GM19438 (cell line): ENCODE measurements around the gene VEZF1.

Experiments
- ATAC-seq: cut with Tn5 transposase; IDR thresholded peaks from one replicate; pipeline ENCODE4 v1.9.1; 2021; ENCODE audit warnings: low read depth; ENCODE audit not compliant: unreplicated experiment

VEZF1 gene, protein sequence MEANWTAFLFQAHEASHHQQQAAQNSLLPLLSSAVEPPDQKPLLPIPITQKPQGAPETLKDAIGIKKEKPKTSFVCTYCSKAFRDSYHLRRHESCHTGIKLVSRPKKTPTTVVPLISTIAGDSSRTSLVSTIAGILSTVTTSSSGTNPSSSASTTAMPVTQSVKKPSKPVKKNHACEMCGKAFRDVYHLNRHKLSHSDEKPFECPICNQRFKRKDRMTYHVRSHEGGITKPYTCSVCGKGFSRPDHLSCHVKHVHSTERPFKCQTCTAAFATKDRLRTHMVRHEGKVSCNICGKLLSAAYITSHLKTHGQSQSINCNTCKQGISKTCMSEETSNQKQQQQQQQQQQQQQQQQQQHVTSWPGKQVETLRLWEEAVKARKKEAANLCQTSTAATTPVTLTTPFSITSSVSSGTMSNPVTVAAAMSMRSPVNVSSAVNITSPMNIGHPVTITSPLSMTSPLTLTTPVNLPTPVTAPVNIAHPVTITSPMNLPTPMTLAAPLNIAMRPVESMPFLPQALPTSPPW

DNA sequence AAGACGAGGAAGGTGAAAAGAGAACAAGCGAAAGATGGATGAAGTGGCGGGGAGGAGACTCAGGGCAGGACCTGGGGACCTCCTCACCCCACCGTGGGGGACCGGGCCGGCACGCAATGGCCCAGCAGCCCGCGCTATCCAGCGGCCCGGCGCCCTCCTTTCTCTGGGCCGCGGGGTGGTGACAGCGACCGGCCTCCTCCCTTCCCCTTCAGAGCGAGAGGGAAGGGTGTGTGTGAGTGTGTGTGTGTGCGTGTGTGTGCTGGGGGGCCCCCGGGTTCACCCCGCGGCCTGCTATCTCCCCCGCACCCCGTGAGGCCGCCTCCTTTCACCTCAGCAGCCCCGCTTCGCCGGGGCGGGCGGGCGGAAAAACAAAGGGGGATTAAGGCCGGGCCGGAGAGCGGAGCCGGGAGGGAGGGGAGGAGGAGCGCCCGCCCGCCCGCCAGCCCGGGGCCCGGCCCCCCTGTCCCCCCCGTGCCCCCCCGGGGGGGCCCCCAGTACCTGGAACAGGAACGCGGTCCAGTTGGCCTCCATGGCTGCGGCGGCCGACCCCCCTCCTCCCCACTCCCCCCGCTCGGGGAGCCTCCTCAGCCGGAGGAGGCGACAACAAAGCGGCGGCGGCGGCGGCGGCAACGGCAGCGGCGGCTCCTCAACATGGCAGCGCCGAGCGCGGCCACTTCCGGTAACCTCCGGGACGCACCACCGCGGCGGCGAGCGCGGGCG, at the start of gene VEZF1:
VEZF1 (minus strand) TSS at position 674 of the 720 bp plus-strand sequence; CDS start at position 531, 143 bp downstream.
- peak; percentile 54 for ATAC-seq

DNA sequence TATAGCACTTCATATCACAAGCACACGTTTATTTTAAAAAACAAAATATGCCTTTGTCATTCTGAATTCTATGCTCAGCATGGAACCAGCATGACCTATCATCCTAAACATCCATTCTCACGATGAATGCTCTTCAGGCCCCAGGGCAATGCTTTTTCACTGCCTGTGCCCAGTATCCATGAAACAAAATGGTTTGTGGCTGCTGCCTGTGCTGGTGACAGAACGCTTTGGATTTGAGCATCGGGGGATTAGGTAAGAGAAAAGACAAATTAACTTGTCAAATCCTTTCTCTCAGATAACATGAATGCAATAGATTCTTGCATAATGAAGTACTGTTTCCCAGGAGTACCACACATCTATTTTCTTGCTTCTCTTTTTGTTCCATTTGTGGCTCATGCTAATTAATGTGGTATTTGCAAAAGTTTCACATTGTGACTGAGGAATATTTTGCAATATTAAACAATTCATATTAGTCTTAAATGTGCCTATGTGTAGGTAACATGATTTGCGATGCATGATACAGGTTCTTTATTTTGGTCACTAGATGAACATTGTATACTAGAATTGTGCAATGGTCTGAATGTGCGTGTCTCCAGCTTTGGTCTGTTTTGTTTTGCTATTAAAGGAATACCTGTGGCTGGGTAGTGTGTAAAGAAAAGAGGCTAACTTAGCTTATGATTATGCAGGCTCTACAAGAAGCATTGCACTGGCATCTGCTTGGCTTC, 44.8 kb upstream of the VEZF1 start:
- ATAC-seq = no peak

DNA sequence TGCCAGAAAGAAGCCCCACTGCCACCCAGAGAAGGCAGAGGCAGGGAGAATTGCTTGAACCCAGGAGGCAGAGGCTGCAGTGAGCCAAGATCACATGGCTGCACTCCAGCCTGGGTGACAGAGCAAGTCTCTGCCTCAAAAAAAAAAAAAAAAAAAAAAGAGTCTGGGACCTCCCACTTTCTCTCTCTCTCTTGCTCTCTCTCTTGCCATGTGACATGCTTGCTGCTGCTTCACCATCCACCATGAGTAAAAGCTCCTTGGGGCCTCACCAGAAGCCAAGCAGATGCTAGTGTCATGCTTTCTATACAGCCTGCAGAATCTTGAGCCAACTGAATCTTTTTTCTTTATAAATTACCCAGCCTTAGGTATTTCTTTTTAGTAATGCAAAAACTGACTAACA, 40.5 kb upstream of the VEZF1 start:
- no peak for ATAC-seq

DNA sequence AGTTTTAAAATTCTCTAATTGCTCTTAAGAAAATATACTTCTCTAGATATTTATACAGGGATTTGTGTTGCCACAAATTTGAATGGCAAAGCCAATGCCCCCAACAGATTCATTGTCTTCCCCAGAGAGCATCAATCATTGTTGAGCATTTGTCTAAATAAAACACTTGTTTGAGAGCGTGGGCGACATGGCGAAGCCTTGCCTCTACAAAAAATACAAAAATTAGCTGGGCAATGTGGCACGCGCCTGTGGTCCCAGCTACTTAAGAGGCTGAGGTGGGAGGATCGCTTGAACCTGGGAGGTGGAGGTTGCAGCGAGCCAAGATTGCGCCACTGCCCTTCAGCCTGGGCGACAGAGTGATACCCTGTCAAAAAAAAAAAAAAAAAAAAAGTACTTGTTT, 32.3 kb upstream of the VEZF1 start:
- no peak for ATAC-seq

DNA sequence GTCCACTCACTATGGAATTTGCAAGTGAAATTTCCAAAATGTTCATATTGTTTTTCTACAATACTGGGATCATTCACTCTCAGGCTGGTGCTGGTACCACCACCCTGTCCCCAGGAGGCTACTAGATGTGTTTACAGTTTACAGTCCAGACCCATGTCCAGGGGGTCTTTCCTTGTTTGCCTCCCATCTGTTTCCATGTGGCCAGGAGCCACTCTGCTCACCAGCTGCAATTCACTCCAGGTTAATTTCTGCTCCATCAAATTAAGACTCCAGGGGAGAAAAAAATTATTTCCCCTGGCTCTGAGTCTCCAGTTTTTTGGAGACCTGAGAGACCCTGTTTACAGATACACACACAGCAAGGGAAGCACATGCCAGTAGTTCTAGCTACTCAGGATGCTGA, 31.5 kb upstream of the VEZF1 start:
- ATAC-seq = no peak

DNA sequence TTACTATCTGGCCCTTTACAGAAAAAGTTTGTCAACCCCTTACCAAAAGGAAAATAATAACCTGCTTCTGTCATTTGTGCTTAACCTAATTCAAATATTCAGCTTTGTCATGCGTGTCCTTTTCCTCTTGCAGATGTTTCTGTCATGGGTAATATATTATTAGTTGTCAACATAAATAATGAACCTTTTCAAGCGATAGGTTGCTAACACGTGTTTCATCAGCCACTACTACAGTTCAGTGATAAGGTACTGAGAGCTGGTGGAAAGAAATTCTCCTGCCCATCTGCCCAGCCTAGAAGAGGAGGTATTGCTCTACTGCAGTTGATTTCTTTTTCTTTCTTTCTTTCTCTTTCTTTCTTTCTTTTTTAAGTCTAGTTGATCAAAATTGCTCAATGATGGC, 31.0 kb upstream of the VEZF1 start:
- ATAC-seq = no peak

DNA sequence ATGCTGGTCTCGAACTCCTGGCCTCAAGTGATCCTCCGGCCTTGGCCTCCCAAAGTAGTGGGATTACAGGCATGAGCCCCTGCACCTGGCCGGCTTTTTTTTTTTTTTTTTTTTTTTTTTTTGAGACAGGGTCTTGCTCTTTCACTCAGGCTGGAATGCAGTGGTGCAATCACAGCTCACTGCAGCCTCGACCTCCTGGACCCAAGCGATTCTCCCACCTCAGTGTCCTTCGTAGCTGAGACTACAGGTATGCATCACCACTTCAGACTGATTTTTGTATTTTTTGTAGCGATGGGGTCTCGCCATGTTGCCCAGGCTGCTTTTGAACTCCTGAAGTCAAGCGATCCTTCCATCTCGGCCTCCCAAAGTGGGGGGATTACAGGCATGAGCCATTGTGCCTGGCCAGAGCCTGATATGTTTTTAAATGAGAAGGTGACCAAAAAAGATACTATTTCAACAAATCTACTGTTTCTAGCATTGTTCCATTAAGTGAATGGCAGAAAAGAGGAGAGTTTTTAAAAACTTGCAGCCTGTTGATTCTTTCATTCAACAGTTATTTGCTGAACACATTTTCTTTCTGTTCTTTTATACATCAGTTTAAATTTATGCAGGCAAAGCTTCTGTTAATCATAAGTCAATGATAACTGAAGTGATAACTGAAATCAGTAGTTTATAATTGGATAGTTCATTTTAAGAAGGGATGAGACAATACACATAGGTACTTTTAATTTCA, 22.2 kb upstream of the VEZF1 start:
- ATAC-seq = no peak

DNA sequence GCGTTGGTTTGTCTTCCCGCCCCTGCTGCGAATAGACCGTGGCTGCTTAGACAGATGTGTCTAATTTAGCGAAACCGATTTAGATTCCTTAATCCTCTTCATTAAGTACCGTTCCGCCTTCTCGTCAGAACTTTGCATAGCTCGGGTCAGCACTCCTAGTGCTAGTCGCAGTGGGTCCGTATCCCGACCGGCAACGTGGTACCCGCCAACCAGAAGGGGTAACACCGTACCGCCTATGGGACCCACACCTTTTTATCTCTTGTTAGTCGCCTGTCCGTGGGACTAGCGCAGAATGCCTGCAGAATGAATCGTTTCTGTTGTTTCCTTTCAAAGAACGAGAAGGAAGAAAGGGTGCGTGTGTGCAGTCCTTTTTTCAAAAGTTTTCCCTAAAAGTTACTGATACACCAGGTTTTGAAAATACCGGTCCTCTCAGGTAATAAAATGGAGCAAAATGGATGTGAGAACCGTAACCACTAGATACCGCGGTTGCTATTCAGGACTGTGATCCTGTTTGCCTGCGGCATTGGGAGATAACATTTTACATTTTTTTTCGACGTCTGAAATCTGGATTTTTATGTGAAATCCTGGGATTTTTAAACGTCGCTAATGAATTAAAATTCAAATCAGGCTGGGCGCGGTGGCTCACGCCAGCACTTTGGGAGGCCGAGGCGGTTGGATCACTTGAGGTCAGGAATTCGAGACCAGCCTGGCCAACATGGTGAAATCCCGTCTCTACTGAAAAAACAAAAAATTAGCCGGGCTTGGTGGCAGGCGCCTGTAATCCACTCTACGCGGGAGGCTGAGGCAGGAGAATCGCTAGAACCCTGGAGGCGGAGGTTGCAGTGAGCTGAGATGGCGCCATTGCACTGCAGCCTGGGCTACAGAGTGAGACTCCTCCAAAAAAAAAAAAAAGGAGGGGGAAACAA, 20.0 kb upstream of the VEZF1 start:
- ATAC-seq = peak; percentile 34

DNA sequence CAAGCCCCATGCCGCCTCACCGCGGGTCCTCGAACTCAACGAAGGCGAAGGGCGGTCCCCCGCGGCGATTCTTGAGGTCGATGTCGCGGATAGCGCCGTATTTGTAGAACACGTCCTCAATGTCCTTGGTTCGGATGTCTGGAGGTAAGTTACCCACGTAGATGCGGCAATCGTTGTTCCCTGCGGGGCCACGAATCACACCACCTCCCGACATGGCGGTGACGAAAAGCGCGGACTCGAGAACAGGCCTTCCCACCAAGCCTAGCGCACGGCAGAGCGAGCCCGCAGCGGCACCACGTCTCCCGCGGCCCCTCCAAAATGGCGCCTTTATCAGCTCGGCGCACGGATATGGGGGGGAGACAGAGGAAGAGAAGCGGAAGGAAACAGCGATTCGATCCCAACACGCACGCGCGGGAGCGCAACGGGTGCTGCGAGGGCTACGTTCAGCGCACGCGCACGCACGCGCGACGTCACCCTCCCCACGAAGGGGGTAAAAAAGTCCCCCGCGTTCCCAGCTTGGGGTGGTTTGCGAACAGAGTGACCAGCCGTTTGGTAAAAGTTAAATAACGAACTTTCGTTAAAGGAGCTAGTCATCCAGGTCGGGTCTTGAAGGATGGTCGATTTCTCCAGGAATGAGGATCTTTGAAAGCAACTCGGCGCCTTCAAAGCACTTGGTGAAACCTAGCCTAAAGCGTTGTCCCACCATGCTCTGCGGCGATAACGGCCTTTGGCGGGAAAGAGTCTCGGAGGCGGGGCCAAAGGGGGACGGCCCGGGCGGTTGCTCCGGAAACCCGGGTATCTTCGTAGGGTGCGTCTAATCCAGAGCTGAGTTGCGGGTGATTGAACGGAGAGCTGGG, 19.1 kb upstream of the VEZF1 start, which contains the start of gene SRSF1:
SRSF1 (minus strand) TSS at position 323 of the 857 bp plus-strand sequence; CDS start at position 214, 109 bp downstream.
- ATAC-seq = peak; percentile 89

DNA sequence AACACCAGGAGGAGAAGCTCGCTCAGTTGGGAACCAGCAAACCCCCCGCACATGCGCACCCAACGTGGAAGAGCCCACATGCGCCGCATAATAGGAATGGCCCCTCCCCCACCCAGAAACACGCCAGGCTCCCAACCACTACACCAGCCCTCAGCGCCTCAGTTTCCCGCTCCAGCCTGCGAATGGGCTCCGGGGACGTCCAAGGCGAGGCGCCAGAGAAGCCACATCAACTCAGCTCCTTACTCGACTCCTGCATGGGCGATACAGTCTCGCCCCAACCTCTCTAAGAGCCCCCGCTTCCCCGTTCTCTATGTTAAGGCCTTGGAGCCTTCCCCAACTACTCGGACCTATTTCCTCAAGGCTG, 18.5 kb upstream of the VEZF1 start:
- ATAC-seq = no peak

DNA sequence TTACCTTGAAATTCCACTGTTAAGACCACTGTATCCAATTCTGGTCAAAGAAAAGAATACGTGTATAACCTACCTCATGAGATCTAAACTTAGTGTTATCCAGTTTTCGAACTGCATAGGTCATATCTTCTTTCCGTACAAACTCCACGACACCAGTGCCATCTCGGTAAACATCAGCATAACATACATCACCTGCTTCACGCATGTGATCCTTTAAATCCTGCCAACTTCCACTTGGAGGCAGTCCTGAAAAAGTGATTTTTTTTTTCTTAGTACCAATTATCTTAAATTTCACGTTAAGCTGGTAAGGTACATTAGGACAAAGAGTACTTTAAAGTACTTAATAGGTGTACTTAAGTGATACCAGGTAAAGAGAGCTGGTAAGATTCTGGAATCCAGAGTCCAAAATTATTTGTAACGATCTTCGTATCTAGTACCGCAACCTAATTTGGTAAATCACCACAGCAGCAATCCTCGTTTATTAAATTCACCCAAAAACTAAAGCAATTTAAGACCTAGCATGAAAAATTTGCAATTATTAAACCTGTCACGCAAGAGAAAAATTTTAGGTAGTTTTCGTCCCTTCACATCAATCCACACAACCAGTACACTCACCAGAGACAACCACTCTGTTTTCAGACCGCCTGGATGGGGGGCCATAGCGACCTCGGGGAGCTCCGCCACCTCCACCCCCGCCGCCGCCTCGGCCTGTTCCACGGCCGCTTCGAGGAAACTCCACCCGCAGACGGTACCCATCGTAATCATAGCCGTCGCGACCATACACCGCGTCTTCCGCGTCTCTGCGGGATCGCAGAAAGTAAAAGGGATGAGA, 17.9 kb upstream of the VEZF1 start:
- ATAC-seq = no peak

DNA sequence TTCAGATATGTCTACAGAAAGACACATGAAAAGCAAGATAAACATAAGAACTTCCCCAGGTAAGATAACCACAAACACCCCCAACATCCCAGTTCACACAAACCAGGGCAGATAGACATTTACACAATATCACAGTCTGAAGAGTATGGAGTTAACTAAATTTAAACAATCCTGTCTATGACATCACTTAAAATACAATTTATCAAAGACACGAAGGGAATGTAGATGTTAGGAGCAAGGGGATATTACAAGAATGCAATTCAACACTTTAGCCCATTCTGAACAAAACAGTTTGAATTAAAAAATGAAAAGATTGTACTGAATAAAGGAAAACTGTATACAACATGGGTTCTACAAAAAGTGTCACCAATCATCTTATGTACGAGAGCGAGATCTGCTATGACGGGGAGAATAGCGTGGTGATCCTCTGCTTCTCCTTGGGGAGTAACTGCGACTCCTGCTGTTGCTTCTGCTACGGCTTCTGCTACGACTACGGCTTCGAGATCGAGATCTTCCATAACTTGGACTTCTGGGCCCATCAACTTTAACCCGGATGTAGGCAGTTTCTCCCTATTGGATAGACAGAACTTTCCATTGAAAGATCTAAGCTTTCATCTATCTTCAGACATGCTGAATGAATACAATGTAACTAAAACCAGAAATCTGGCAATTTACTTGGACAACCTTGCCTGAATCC, 17.1 kb upstream of the VEZF1 start:
- no peak for ATAC-seq

DNA sequence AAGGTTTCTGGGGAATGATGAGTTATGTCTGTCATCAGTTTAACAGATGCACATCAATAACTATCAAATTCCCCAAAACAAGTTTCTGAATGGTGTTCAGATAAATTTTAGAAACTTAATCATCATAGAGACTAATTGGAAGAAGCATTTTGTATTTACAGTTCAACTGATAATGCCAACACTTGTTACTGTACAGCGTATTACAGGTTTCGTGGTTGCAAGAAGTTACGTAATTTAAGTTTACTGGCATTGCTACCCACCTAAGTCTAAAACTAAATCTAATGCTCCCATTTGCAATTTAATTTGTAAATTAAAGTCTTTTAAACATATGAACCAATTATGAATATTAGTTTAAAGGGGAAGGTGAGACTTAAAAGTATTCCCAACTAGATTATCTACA, 16.0 kb upstream of the VEZF1 start:
- no peak for ATAC-seq

DNA sequence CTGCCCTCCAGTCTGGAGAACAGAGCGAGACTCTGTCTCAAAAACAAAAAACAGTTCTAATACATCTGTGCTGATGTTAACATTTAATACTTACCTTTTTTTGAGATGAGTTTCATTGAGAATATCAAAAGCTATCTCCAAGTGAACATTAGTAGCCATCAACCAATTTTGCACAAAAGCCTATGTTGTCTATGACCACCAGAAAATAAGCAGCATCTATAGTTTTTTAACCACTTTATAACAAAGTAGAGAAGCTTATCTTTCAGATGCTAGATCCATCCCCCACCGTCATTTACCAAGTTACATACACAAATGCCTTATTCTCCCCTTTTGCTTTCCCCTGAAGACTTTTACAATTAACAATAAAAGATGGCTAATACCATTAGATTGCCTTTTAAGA, 14.9 kb upstream of the VEZF1 start:
- ATAC-seq = no peak

DNA sequence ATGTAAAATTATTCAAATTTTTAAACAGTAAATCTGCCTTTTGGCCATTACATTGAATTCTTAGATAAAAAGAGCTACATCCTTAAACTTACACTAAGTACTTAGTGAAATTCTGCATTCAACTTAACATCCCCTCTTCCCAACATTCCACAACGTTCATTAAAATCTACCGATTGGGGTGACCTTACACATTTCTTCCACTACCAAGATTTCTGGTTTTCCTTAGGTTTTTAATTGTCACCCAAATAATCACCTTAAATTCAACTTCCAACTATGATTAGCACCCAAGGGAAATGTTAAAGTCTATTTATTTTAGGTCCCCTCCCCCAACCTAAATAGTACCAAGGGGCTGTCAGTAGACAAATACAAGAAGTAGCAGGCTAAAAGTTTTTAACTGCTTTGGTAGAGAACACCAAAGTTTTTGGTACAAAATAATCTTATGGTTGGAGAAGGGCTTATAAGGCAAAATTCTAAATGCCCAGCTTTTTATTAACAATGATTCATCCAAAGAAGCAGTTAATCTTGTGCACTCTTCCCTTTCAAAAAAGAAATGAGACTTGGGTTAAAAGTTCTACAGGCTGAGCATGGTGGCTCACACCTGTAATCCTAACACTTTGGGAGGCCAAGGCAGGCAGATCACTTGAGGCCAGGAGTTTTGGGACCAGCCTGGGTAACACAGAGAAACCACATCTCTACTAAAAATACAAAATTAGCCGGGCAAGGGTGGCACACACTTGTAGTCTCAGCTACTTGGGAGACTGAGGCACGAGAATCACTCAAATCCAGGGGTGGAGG, 14.3 kb upstream of the VEZF1 start:
- ATAC-seq = no peak

DNA sequence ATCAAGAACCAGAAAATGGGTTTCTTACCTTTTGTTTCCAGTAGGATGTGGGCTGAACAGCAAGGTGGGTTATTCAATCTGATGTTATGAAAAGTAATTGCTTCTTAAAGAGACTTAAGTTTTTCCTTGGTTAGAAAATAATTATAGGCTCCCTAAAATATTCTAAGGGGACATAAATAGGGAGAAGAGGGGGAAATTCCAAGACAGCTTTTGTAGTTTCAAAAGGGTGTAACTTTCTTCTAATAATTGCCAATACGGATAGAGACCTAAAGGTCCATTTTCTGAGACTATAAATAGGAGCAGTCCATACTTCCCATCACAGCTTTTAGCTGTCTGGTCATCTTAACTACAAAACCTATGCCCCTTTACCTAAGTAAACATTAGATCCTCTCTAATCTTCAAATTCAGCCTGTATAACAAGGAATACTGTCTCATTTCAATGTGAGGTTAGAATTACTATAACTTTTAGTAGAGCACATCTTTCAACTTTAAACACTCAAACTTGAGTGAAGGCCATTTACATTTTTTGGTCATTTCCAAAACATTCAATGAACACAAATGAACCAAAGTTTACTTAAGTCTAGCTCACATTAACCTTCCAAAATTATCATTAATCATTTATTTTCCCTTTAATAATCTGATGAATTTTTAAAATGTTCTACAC, 13.5 kb upstream of the VEZF1 start:
- no peak for ATAC-seq
